Activated T-cell treated with anti-CD3 and anti-CD28 coated beads for 1 hour (primary cell): ENCODE results near the gene SP5.
"Not testable (repeated sequence)": the region's sequence is repeated elsewhere in the genome, so short reads cannot be mapped to it uniquely, and the experiment has no call there.

Source experiments
- DNase-seq: peaks from one replicate; pipeline ENCODE4 v3.0.0-alpha.2; 2020; ENCODE audit warnings: low read depth

Gene SP5

GRCh38 chr2:170711196-170711773 lies 3.9 kb upstream of the SP5 start:
- DNase-seq = no peak

- no peak for DNase-seq
Measured at GRCh38 chr2:170711774-170712652, 3.1 kb upstream of the SP5 start.

GRCh38 chr2:170712653-170713542 lies 2.2 kb upstream of the SP5 start:
- DNase-seq = no peak

- DNase-seq = no peak
Measured at GRCh38 chr2:170713543-170714380, 1.4 kb upstream of the SP5 start.

GRCh38 chr2:170714381-170715061 lies 616 bp upstream of the SP5 start:
- no peak for DNase-seq

GRCh38 chr2:170715932-170716777 lies 1.0 kb downstream of the SP5 start:
- DNase-seq = no peak

GRCh38 chr2:170716851-170717598 lies 1.9 kb downstream of the SP5 start:
- no peak for DNase-seq

- DNase-seq = no peak
Measured at GRCh38 chr2:170717599-170717963, 2.4 kb downstream of the SP5 start.

- DNase-seq = no peak
Measured at GRCh38 chr2:170717991-170718589, 3.0 kb downstream of the SP5 start.

- DNase-seq = no peak
Measured at GRCh38 chr2:170719810-170720209, 4.7 kb downstream of the SP5 start.

- DNase-seq = no peak
Measured at GRCh38 chr2:170721678-170722077, 6.5 kb downstream of the SP5 start.

GRCh38 chr2:170722301-170722700 lies 7.2 kb downstream of the SP5 start:
- no peak for DNase-seq

- DNase-seq = no peak
Measured at GRCh38 chr2:170723446-170723958, 8.4 kb downstream of the SP5 start.

- DNase-seq = no peak
Measured at GRCh38 chr2:170733798-170734600, 18.9 kb downstream of the SP5 start.

- not testable (repeated sequence) for DNase-seq
Measured at GRCh38 chr2:170734601-170735000, 19.5 kb downstream of the SP5 start.

- no peak for DNase-seq
Measured at GRCh38 chr2:170736628-170737027, 21.5 kb downstream of the SP5 start.

- DNase-seq = no peak
Measured at GRCh38 chr2:170737406-170737805, 22.3 kb downstream of the SP5 start.

- DNase-seq = no peak
Measured at GRCh38 chr2:170737821-170738220, 22.7 kb downstream of the SP5 start.
